ENCODE results near the gene PARN.

DNA sequence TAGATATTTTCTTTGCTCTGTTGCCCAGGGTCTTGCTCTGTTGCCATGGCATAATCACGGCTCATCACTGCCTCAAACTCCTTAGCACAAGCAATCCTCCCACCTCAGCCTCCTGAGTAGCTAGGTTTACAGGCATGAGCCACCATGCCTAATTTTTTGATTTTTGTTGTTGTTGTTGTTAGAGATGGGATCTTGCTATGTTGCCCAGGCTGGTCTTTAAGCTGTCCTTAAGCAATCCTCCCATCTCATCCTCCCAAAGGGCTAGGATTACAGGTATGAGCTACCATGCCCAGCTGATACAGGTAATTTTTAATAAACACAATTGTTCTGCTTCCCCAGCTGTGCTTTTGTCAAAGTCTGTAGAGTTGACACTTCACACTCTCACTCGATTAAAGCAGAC is 159.3 kb downstream of the PARN start:
- TF ChIP-seq, protein P1, sequence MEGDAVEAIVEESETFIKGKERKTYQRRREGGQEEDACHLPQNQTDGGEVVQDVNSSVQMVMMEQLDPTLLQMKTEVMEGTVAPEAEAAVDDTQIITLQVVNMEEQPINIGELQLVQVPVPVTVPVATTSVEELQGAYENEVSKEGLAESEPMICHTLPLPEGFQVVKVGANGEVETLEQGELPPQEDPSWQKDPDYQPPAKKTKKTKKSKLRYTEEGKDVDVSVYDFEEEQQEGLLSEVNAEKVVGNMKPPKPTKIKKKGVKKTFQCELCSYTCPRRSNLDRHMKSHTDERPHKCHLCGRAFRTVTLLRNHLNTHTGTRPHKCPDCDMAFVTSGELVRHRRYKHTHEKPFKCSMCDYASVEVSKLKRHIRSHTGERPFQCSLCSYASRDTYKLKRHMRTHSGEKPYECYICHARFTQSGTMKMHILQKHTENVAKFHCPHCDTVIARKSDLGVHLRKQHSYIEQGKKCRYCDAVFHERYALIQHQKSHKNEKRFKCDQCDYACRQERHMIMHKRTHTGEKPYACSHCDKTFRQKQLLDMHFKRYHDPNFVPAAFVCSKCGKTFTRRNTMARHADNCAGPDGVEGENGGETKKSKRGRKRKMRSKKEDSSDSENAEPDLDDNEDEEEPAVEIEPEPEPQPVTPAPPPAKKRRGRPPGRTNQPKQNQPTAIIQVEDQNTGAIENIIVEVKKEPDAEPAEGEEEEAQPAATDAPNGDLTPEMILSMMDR (IDR thresholded peaks at IDR 0.05; ENCODE audit: low read depth, low read length): no peak
- TF ChIP-seq, protein P2, sequence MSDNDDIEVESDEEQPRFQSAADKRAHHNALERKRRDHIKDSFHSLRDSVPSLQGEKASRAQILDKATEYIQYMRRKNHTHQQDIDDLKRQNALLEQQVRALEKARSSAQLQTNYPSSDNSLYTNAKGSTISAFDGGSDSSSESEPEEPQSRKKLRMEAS (IDR thresholded peaks at IDR 0.05; ENCODE audit: low read depth, low read length): no peak
- TF ChIP-seq POLR2A (IDR thresholded peaks at IDR 0.05; ENCODE audit: extremely low read depth, insufficient read length) (no peak), MYC (IDR thresholded peaks at IDR 0.05; ENCODE audit: low read depth, low read length) (no peak)
